Measurements from ENCODE around the gene BCL2L13. TPM values are rescaled to one million over a fixed set of nuclear protein-coding genes. Genes with fewer than 3 reads are reported as not detected.

The BCL2L13 gene
- total RNA-seq, 1 donor, result 64.3 TPM

DNA sequence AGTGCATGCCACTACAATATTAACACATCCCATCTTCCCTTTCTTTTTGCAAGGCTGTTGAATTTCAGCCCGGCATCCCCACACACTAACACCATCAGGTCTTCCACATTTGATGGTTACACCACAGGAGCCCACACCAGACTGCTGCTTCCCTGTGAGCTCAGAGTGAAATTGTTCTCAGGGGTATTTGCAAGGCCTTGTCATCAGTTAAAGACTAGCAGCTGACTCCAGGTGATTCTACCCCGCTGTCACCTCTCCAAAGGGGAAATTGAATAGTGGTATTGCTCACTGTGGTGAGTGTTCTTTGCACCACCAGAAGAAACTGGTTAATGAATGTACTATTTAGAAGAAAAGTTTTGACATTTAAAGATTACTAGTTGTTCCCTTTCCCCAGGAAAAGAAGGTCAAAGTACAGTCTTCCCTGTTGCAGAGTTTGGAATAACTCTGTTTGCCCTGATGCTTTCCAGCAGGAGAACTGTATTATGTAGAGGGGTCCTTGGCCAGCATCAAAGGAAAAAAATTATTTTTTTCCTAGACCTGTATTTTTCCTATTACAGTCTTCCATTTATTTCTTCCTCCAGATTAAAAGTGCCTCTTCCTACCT is 93.8 kb downstream of the BCL2L13 start:
- TF ChIP-seq, protein P1, sequence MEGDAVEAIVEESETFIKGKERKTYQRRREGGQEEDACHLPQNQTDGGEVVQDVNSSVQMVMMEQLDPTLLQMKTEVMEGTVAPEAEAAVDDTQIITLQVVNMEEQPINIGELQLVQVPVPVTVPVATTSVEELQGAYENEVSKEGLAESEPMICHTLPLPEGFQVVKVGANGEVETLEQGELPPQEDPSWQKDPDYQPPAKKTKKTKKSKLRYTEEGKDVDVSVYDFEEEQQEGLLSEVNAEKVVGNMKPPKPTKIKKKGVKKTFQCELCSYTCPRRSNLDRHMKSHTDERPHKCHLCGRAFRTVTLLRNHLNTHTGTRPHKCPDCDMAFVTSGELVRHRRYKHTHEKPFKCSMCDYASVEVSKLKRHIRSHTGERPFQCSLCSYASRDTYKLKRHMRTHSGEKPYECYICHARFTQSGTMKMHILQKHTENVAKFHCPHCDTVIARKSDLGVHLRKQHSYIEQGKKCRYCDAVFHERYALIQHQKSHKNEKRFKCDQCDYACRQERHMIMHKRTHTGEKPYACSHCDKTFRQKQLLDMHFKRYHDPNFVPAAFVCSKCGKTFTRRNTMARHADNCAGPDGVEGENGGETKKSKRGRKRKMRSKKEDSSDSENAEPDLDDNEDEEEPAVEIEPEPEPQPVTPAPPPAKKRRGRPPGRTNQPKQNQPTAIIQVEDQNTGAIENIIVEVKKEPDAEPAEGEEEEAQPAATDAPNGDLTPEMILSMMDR (IDR thresholded peaks at IDR 0.05; ENCODE audit: insufficient read depth, low read depth, low read length), result no peak
- no peak for DNase-seq (ENCODE audit: low read depth)
- no peak overlapping the region for H3K4me3 ChIP-seq (ENCODE audit: low read depth, low read length)

DNA sequence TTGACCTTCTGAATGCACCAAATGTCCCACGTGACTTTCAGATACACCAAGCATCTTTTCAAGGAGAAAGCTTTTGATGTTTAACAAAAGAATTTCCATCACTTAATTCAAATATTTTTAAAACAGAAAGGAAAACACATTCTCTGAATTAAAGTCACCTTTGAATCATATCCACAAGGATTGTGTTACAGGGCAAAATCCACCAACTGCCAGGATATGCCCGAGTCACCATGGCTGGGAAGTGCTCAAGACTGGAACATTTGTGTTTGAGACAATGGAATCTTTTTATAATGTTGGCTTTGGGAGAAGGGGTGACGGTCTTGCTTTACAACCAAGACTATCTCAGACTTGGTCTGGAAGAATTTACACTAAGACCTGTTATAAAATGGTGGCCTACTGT is 94.9 kb downstream of the BCL2L13 start:
- TF ChIP-seq, protein P1 (IDR thresholded peaks at IDR 0.05; ENCODE audit: insufficient read depth, low read depth, low read length), result no peak
- DNase-seq (ENCODE audit: low read depth), result no peak
- H3K4me3 ChIP-seq (ENCODE audit: low read depth, low read length), result no peak overlapping the region

DNA sequence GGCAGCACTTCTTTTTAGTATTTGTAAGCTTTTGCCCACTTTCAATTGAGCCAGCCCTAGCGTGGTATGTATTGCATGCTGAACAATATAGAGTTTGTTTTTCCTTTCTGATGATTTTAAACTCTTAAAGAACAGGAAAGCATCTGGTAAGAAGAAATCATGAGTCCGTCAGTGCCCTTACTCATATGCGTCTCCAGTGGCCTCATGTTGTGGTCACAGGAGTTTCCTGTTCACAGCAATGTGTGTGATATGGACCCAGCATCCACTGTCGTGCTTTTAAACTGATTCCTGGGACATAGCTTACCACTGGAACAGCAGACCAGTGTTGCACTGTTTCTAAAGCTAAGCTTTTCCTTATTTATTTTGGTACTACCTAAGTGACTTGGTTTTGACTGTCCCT is 95.6 kb downstream of the BCL2L13 start:
- TF ChIP-seq, protein P1 (IDR thresholded peaks at IDR 0.05; ENCODE audit: insufficient read depth, low read depth, low read length), result no peak

DNA sequence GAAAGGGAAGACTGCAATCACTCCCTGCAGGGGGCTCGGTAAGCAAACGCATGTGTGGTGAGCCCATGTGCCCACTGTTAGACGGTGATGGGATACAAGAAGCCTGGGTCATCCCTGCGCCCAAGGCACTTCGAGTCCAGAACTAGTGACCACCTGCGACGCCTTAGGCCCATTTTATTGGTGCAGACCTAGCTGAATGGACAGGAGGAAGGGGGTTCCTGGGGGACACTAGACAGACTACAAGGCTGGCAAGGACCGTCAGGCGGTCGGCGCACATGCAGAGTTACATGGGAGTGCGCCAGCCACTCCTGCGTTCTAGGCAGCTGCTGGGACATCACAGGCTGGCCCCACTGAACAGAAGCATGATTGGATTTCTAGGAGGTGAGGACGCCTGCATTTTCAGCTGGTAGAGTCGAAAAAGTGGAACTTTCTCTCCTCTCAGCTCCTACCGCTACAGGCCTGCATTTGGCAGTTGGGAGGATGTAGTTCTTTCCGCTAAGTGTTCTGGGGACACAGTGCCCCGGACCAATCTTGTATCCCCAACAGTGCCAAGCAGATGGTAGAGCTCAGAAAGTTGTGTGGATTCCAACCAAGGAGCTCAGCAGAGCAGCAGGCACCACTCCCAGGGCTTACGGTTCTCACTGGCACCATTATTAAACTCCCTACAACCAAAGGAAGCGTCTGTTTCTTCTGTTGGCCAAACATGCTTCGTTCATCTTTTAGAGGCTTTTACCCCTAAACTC is 100.0 kb downstream of the BCL2L13 start:
- TF ChIP-seq, protein P1 (IDR thresholded peaks at IDR 0.05; ENCODE audit: insufficient read depth, low read depth, low read length), result no peak
- H3K4me3 ChIP-seq (ENCODE audit: low read depth, low read length), result no peak overlapping the region
- no peak for DNase-seq (ENCODE audit: low read depth)

More for the DNA sequence above, 95.6 kb downstream of the BCL2L13 start:
- no peak for DNase-seq (ENCODE audit: low read depth)
- no peak overlapping the region for H3K4me3 ChIP-seq (ENCODE audit: low read depth, low read length)

DNA sequence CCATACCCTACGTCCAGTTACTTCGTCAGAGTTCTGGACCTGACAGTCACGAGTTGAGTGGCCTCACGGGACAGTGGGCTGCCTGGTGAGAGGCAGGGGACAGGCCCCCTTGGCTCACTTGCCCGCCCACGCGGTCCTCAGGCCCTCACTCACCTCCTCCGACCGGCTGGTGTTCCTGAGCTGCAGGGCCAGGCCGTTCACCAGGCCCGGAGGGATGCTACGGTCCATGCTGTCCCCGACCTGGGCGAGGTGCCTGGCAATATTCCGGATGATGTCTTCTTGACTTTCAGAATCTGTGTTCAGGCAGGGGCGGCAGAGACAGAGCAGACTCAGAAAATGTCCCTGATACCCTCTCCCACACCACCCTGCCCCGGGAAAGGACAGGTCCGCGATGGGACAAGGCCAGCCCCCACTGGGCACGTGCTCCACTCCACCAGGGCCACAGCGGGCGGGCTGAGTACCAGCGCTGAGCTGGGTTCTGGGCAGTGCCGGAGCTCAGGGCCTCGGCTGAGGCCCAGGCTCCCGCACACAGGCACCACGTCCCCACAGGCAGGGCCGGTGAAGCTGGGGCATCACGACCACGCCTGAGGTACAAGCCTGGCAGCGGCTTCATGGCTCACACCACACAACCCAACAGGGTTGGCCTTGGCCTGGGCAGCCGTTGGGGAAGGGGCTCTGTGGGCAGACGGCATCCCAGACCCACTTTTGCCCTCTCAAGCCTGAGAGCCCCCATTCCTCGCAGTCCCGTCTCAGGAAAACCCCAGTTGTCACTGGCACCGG is 100.8 kb downstream of the BCL2L13 start:
- H3K4me3 ChIP-seq (ENCODE audit: low read depth, low read length), result no peak overlapping the region
- TF ChIP-seq, protein P1 (IDR thresholded peaks at IDR 0.05; ENCODE audit: insufficient read depth, low read depth, low read length), result no peak
- no peak for DNase-seq (ENCODE audit: low read depth)

DNA sequence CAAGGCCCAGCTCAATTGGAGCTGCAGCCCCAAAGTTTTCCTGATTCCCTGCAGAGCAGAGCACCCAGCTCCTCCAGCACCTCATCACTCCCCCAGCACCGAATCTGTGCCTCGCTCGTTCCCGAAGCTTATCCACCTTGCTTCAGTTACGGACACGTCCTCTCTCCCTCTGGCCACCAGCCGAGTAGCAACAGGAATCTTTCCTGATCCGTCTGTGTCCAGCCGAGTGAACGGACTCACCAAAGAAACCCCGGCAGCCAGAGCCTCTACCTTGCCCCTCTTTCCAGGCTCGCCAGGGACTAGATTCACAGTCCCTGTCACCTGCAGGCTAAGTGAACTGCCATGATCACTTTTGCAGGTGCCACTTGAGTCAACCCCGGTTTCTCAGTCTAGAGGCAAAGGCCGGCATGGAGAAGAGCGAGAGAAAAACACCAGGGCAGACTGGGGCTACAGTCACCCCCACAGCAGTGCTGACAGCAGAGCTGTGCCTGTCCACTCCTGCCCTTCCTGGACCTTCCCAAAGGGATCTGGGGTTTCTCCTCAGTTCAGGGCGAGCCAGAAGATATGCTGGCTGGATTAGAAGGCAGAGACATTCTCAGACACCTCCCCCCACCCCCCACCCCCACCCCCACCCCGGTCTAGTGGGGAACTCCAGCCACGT is 103.4 kb downstream of the BCL2L13 start:
- H3K4me3 ChIP-seq (ENCODE audit: low read depth, low read length), result no peak overlapping the region
- DNase-seq (ENCODE audit: low read depth), result no peak
- TF ChIP-seq, protein P1 (IDR thresholded peaks at IDR 0.05; ENCODE audit: insufficient read depth, low read depth, low read length), result no peak
